HG03135 (cell line): ENCODE data around the gene CDC14B.
"Not testable (repeated sequence)": the region's sequence is repeated elsewhere in the genome, so short reads cannot be mapped to it uniquely, and the experiment has no call there.

Experiments used
- ATAC-seq: cut with Tn5 transposase; IDR thresholded peaks from one replicate; pipeline ENCODE4 v1.9.1; 2021; ENCODE audit warnings: mild to moderate bottlenecking, moderate library complexity; ENCODE audit not compliant: unreplicated experiment

Gene CDC14B

GRCh38 chr9:96505316-96505991 lies 114.2 kb downstream of the CDC14B start:
- ATAC-seq, result no peak

- no peak for ATAC-seq
These were observed 115.7 kb downstream of the CDC14B start for GRCh38 chr9:96503918-96504317.

- ATAC-seq, result not testable (repeated sequence)
These were observed 116.3 kb downstream of the CDC14B start for GRCh38 chr9:96503374-96503748.

- ATAC-seq, result no peak
These were observed 116.9 kb downstream of the CDC14B start for GRCh38 chr9:96502539-96503373.

- no peak for ATAC-seq
These were observed 117.8 kb downstream of the CDC14B start for GRCh38 chr9:96501633-96502538.

- no peak for ATAC-seq
These were observed 118.7 kb downstream of the CDC14B start for GRCh38 chr9:96500696-96501632.

GRCh38 chr9:96499257-96499656 lies 120.4 kb downstream of the CDC14B start:
- ATAC-seq, result no peak

GRCh38 chr9:96498796-96499195 lies 120.8 kb downstream of the CDC14B start:
- ATAC-seq, result no peak

- ATAC-seq, result no peak
These were observed 122.6 kb downstream of the CDC14B start for GRCh38 chr9:96497117-96497399.

- ATAC-seq, result no peak
These were observed 123.1 kb downstream of the CDC14B start for GRCh38 chr9:96496368-96497116.

- ATAC-seq, result no peak
These were observed 124.3 kb downstream of the CDC14B start for GRCh38 chr9:96495341-96495740.

GRCh38 chr9:96494215-96494800 lies 125.3 kb downstream of the CDC14B start:
- ATAC-seq, result no peak

- ATAC-seq, result no peak
These were observed 125.9 kb downstream of the CDC14B start for GRCh38 chr9:96493757-96494156.

- no peak for ATAC-seq
These were observed 126.6 kb downstream of the CDC14B start for GRCh38 chr9:96492993-96493531.

- ATAC-seq, result no peak
These were observed 127.6 kb downstream of the CDC14B start for GRCh38 chr9:96491880-96492525.

- no peak for ATAC-seq
These were observed 128.4 kb downstream of the CDC14B start for GRCh38 chr9:96491079-96491879.

GRCh38 chr9:96490534-96491078 lies 129.0 kb downstream of the CDC14B start:
- no peak for ATAC-seq
